GM18870 (cell line): Measurements from ENCODE around the gene TMEM143.
"Not testable (repeated sequence)": the region's sequence is repeated elsewhere in the genome, so short reads cannot be mapped to it uniquely, and the experiment has no call there.

Experiments
- ATAC-seq: cut with Tn5 transposase; IDR thresholded peaks from one replicate; pipeline ENCODE4 v1.9.1; 2021; ENCODE audit warnings: moderate library complexity; ENCODE audit not compliant: unreplicated experiment

TMEM143 gene

DNA sequence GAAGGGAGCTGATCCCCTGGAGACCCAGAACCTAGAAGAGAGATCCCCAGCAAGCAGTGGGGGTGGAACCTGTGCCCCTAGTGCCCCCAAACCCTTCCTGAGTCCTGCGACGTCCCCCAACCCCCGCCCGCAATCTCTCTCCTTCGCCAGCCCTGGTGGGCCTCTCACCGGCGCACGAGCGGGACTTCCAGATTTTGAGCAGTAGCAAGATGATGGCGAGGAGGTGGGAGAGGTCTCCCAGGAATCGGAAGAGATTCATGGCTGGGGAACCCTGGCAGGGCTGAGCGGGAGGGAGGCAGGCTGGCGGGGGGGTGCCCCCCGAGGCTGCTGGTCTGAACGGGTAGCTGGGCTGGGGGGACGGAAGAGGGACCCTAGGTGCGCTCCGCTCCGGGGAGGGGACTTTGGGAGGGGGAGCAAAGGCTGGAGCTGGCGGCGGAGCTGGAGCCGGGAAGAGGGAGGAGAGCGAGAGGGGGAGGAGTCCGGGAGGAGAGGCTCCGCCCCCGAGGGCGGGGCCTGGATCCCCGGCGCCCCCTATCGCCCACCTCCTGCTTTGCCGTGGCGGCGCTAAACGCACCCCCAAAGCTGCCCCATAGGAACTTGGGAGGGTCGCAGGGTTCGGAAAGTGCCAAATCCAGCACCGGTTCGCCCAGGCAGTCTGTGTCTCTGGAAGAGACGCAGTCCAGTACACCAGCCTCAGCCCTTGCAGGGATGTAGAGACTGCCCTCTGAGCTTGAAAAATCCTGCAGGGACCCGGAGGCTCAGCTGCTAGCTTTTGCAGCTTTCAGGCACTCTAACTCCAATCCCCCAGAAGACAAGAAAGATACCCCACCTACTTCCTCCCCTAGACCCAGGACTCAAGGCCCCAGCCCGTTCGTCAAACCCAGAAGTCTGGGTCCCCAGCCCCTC lies 27.6 kb upstream of the TMEM143 start, which contains the start of gene KDELR1:
Gene KDELR1, minus strand, starts transcription at position 452 of the 906 bp plus-strand sequence. Its CDS starts 193 bp downstream, at position 259.
- ATAC-seq, result no peak

- no peak for ATAC-seq
These were observed 26.7 kb upstream of the TMEM143 start for GRCh38 chr19:48390188-48391099.

DNA sequence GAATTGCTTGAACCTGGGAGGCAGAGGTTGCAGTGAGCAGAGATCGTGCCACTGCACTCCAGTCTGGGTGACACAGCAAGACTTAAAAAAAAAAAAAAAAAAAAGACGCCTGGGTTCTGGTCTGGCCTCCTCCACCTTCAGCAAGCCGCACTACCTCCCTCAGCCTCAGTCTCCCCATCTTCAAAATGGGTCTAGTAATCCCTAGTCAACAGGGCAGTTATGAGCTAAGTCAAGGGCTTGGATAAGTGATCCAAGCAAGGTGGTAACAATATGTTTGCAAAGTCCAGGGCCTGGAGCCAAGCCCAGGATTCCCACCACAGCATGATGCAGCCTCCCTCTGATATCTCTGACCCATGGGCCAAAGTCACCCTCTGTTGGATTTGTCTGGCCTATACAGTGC lies 23.2 kb upstream of the TMEM143 start:
- no peak for ATAC-seq

- ATAC-seq, result no peak
These were observed 21.8 kb upstream of the TMEM143 start for GRCh38 chr19:48385461-48386087.

- ATAC-seq, result no peak
These were observed 18.5 kb upstream of the TMEM143 start for GRCh38 chr19:48382286-48382685.

- no peak for ATAC-seq
These were observed 17.6 kb upstream of the TMEM143 start for GRCh38 chr19:48381178-48381950.

DNA sequence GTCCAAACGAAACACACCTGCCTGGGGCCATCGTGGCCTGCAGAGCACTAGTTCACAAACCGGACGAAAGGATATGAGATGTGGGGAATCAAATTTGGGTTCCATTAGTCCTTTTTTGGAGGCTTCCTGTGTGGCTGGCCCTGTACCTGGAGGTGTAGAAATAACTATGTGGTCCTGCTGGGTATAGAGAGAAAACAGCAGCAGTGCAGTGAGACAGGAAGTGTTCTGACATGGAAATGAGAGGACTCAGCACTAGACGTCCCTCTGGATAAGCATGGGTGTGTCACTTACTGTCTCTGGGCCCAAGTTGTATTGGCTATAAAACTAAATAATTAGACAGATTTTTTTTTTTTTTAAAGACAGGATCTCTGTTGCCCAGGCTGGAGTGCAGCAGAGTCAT lies 15.3 kb upstream of the TMEM143 start:
- no peak for ATAC-seq

- no peak for ATAC-seq
These were observed 14.4 kb upstream of the TMEM143 start for GRCh38 chr19:48378194-48378570.

GRCh38 chr19:48373567-48373966 lies 9.8 kb upstream of the TMEM143 start:
- ATAC-seq, result no peak

DNA sequence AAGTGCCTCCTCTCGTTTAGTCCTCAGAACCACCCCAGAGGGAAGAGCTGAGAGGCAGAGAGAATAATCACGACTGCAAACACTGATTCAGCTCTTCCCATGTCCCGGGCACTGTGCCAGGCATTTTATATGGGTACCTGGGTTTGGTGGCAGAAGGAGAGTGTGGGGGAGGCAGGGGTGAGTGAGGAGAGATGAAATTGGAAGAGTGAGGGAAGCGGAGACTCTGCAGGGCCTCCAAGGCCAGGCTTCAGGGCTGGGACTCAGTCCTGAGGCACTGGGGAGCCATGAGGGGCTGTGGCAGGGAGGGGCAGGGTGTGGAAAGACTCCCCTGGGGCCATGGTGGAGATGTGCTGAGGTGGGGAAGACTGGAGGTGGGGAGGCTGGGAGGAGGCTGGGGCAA lies 9.2 kb upstream of the TMEM143 start:
- no peak for ATAC-seq

DNA sequence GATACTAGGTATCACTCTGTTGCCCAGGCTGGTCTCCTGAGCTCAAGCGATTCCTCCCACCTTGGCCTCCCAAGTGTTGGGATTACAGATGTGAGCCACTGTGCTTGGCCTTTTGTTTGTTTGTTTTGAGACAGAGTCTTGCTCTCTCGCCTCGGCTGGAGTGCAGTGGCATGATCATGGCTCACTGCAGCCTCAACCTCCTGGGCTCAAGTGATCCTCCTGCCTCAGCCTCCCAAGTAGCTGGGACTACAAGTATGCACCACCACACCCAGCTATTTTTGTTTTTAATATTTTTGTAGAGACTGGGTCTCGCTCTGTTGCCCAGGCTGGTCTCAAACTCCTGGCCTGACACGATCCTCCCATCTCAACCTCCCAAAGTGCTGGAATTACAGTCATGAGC lies 8.0 kb upstream of the TMEM143 start:
- not testable (repeated sequence) for ATAC-seq

GRCh38 chr19:48371367-48371766 lies 7.6 kb upstream of the TMEM143 start:
- no peak for ATAC-seq

DNA sequence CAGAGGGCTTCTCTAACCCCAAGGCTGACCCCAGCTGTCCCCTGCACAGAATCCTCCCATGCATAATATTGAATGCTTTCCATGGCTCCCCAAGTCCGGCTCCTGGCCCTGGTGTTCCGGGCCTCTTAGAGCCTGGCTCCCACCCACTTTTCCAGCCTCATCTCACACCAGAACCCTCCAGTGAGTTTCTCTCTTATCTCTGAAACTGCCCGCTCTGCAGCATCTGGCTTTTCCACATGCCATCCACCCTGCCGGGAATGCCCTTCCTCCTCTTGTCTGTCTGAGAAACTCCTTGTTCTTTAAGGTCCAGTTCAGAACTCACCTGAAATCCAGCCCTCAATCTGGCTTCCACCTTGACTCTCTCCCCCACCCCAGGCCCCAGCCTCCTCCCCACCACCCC lies 7.2 kb upstream of the TMEM143 start:
- ATAC-seq, result no peak

- no peak for ATAC-seq
These were observed 5.2 kb upstream of the TMEM143 start for GRCh38 chr19:48368936-48369335.

DNA sequence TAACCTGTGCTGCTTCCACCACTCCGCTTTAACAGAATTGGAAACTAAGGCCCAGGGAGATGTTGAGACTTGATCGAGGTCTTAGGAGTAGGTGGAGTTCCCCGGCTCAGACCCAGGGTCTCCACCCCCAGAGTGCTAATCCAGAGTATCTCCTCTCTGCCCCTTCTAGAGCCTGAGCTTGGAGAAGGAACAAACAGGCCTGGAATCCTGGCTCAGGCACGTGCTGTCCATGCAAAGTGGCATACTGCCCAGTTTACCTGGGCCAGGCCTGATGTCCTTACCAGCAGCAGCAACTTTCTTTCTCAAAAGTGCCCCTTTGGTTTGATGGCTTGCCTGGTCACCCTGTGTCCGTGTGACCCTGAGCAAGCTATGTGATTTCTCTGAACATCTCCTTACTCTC lies 4.1 kb upstream of the TMEM143 start:
- no peak for ATAC-seq

GRCh38 chr19:48365602-48366001 lies 1.9 kb upstream of the TMEM143 start:
- ATAC-seq, result no peak

GRCh38 chr19:48364598-48365348 lies 1.0 kb upstream of the TMEM143 start:
- no peak for ATAC-seq

DNA sequence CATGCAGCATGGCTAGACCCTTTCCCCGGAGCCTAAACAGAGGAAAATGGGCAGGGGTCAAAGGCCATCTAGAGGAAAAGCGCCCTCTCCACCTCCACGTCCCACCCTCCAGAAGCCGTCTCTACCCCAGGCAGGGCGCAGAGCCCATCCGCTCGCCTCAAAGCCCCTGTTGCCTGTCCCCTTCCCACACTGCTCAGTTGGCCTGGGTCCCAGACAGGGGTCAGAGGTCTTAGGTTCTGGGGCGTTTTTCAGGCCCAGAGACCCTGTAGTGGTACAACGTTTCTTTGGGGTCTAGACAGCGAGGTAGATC lies 285 bp downstream of the TMEM143 start:
- peak; percentile 1 for ATAC-seq

DNA sequence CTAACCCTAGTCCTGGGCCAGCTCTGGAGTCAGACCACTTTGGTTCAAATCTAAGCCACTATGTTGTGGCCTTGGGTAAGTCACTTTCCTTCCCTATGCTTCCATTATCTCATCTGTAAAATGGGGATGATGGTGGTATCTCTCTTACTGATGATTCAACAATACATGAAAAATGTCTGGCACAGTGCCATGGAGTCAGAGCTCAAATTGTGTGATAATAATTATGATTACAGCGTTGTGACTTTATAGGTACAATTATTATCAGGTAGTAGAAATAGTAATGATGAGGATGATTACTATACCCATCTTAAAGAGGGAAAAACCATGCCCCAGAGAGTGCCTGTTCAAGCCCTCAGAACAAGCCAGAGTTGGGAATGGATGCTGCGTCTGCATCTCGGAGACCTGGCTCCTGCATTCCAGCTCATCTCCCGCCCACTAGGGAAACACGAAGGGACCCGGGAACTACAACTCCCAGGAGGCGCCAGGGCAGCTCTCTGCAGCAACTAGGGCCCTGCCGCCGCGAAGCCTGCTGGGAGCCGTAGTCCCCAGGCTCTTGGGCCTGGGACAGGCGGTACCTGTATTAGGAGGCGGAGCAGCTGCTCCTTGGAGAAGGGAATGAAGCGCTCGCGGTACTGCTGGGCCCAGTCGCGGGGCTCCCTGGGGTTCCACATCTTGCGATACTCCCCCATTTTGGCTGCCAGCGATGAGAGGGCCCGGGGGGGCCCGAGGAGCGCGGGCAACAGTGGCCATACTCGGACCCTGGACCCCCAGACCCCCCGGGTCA lies 832 bp downstream of the TMEM143 start:
- ATAC-seq, result peak; percentile 36
